MM.1S (cell line): Measurements from ENCODE around the gene NR1D2.
"Not testable (repeated sequence)": the region's sequence is repeated elsewhere in the genome, so short reads cannot be mapped to it uniquely, and the experiment has no call there.

ENCODE experiments used
- DNase-seq: peaks from one replicate; pipeline ENCODE4 v3.0.0-alpha.2; 2015
- H2AFZ ChIP-seq: fragments of 300-600 bp; sonication (generic); 2 replicates; pipeline ENCODE4 v1.6.0; 2016; ENCODE audit warnings: antibody characterized with exemption, low read length
- H3F3A ChIP-seq: fragments of 300-600 bp; sonication (generic); 2 replicates; pipeline ENCODE4 v1.6.1; 2016; ENCODE audit warnings: mild to moderate bottlenecking, antibody characterized with exemption, low read length, moderate library complexity, mixed read lengths; ENCODE audit not compliant: insufficient read depth
- H3K27ac ChIP-seq: fragments of 300-600 bp; sonication (generic); 2 replicates; pipeline ENCODE4 v1.5.1; 2016; ENCODE audit warnings: mild to moderate bottlenecking, low read length
- H3K27me3 ChIP-seq: fragments of 300-600 bp; sonication (generic); replicated peaks from 2 replicates; pipeline ENCODE4 v1.6.0; 2016; ENCODE audit warnings: low read length; ENCODE audit not compliant: insufficient read depth
- H3K36me3 ChIP-seq: fragments of 300-600 bp; sonication (generic); replicated peaks from 2 replicates; pipeline ENCODE4 v1.6.1; 2016; ENCODE audit warnings: mild to moderate bottlenecking, low read length, mixed read lengths; ENCODE audit not compliant: insufficient read depth
- H3K4me1 ChIP-seq: fragments of 300-600 bp; sonication (generic); 2 replicates; pipeline ENCODE4 v1.6.1; 2016; ENCODE audit warnings: low read length, mixed read lengths
- H3K4me2 ChIP-seq: fragments of 300-600 bp; sonication (generic); 2 replicates; pipeline ENCODE4 v1.6.0; 2016; ENCODE audit warnings: low read depth, low read length
- H3K4me3 ChIP-seq: fragments of 300-600 bp; sonication (generic); 2 replicates; pipeline ENCODE4 v1.5.1; 2016; ENCODE audit warnings: low read length, mixed read lengths
- H3K79me2 ChIP-seq: fragments of 300-600 bp; sonication (generic); 2 replicates; pipeline ENCODE4 v1.6.1; 2016; ENCODE audit warnings: mixed run types, low read length, mixed read lengths
- H3K9ac ChIP-seq: fragments of 300-600 bp; sonication (generic); 2 replicates; pipeline ENCODE4 v1.6.1; 2016; ENCODE audit warnings: low read length, mixed read lengths
- H3K9me2 ChIP-seq: fragments of 300-600 bp; sonication (generic); replicated peaks from 2 replicates; pipeline ENCODE4 v1.6.1; 2016; ENCODE audit warnings: mild to moderate bottlenecking, low read length, mixed read lengths; ENCODE audit not compliant: insufficient read depth
- H3K9me3 ChIP-seq: fragments of 300-600 bp; sonication (generic); replicated peaks from 2 replicates; pipeline ENCODE4 v1.6.1; 2016; ENCODE audit warnings: mild to moderate bottlenecking, low read length, mixed read lengths; ENCODE audit not compliant: insufficient read depth
- H4K20me1 ChIP-seq: fragments of 300-600 bp; sonication (generic); 2 replicates; pipeline ENCODE4 v1.6.1; 2016; ENCODE audit warnings: mild to moderate bottlenecking, low read length, moderate library complexity, mixed read lengths; ENCODE audit not compliant: insufficient read depth
- CTCF ChIP-seq: fragments of 300-600 bp; sonication (generic); IDR thresholded peaks from 2 replicates; pipeline ENCODE4 v1.5.1; 2016; ENCODE audit warnings: antibody characterized with exemption, low read length, mixed read lengths
- EZH2 ChIP-seq: fragments of 300-600 bp; sonication (generic); optimal IDR thresholded peaks from 2 replicates; pipeline ENCODE3; 2017; ENCODE audit warnings: low read depth, mild to moderate bottlenecking, antibody characterized with exemption, low read length, mixed read lengths
- EZH2phosphoT487 ChIP-seq: fragments of 300-600 bp; sonication (generic); IDR thresholded peaks from 2 replicates; pipeline ENCODE4 v1.6.1; 2018; ENCODE audit warnings: antibody characterized with exemption, low read length

Gene NR1D2

GRCh38 chr3:24020036-24020691, 75.1 kb downstream of the NR1D2 start:
- TF ChIP-seq EZH2 (no peak), EZH2phosphoT487 (no peak), CTCF (no peak)
- Histone ChIP-seq H4K20me1 (no peaks in the 10 kb centered on the region), H3K36me3 (no peaks in the 10 kb centered on the region), H3K4me3 (no peak overlapping the region), H3K9ac (no peak overlapping the region), H3K79me2 (no peaks in the 10 kb centered on the region), H3K9me3 (no peaks in the 10 kb centered on the region), H3K9me2 (no peaks in the 10 kb centered on the region), H3K4me1 (no peaks in the 10 kb centered on the region), H2AFZ (no peak overlapping the region), H3K27me3 (no peaks in the 10 kb centered on the region), H3K4me2 (no peak overlapping the region), H3F3A (no peaks in the 10 kb centered on the region), H3K27ac (no peak overlapping the region)
- DNase-seq = no peak

- Histone ChIP-seq H3K4me1 (no peaks in the 10 kb centered on the region), H3K79me2 (no peaks in the 10 kb centered on the region), H3K27me3 (no peaks in the 10 kb centered on the region), H3K9ac (no peak overlapping the region), H3F3A (no peaks in the 10 kb centered on the region), H2AFZ (no peak overlapping the region), H3K4me3 (no peak overlapping the region), H3K9me2 (no peaks in the 10 kb centered on the region), H3K9me3 (no peaks in the 10 kb centered on the region), H3K27ac (no peak overlapping the region), H4K20me1 (no peaks in the 10 kb centered on the region), H3K36me3 (no peaks in the 10 kb centered on the region), H3K4me2 (no peak overlapping the region)
- no peak for DNase-seq
- TF ChIP-seq EZH2 (no peak), CTCF (no peak), EZH2phosphoT487 (no peak)
Measured at GRCh38 chr3:24023197-24023596, 78.1 kb downstream of the NR1D2 start.

- H3K4me3 ChIP-seq = no peak overlapping the region
- no peak for TF ChIP-seq CTCF
- no peak for TF ChIP-seq EZH2
- no peak for TF ChIP-seq EZH2phosphoT487
Measured at GRCh38 chr3:24025805-24026204, 80.7 kb downstream of the NR1D2 start.

GRCh38 chr3:24026665-24027064, 81.6 kb downstream of the NR1D2 start:
- not testable (repeated sequence) for H3K4me3 ChIP-seq, H3K79me2 ChIP-seq, DNase-seq, H4K20me1 ChIP-seq, H3K9ac ChIP-seq, H2AFZ ChIP-seq, H3K9me2 ChIP-seq, H3K27ac ChIP-seq, H3F3A ChIP-seq, H3K9me3 ChIP-seq, H3K4me2 ChIP-seq, H3K36me3 ChIP-seq, H3K27me3 ChIP-seq, H3K4me1 ChIP-seq

More at GRCh38 chr3:24025805-24026204, 80.7 kb downstream of the NR1D2 start:
- Histone ChIP-seq H3K36me3 (no peaks in the 10 kb centered on the region), H3K9ac (no peak overlapping the region), H3K9me3 (no peaks in the 10 kb centered on the region), H3K9me2 (no peaks in the 10 kb centered on the region), H3K27ac (no peak overlapping the region), H3K4me2 (no peak overlapping the region), H3K79me2 (no peaks in the 10 kb centered on the region), H4K20me1 (no peaks in the 10 kb centered on the region), H3K27me3 (no peaks in the 10 kb centered on the region), H2AFZ (no peak overlapping the region), H3K4me1 (no peaks in the 10 kb centered on the region), H3F3A (no peaks in the 10 kb centered on the region)
- DNase-seq = no peak
